GM10248 (cell line): ENCODE results near the gene SCAMP4.

Source experiments
- CTCF ChIA-PET: fragments of 300-600 bp; sonication (Branson Sonifier 250); formaldehyde crosslinking; extraction: SDS; loops from one replicate; lab custom pipeline; 2021; ENCODE audit warnings: antibody characterized with exemption; lab: Yijun Ruan, JAX
- POLR2A ChIA-PET: fragments of 350-650 bp; sonication (Branson Sonifier 250); formaldehyde crosslinking; extraction: SDS; loops from one replicate; lab custom pipeline; 2020; ENCODE audit warnings: antibody characterized with exemption; lab: Yijun Ruan, JAX
- DNase-seq: peaks from one replicate; pipeline ENCODE4 v3.0.0; 2012; ENCODE audit errors: extremely low spot score
- CTCF ChIP-seq: IDR thresholded peaks from 2 replicates; pipeline ENCODE4 v1.5.1; 2012; ENCODE audit warnings: mild to moderate bottlenecking, low read depth; ENCODE audit errors: extremely low read depth, missing control alignments, control extremely low read depth

SCAMP4 gene

GRCh38 chr19:1866693-1867348 lies 38.4 kb upstream of the SCAMP4 start:
- no peak for TF ChIP-seq CTCF
- ChIA-PET CTCF (interaction anchor here (0.9 to 1.1 kb wide), 3 partner anchors 8 to 14 kb away, joined by 3 to 4 read pairs (median 3); no protein-coding TSS in a partner anchor), POLR2A (no interaction called here)
- DNase-seq = no peak

- POLR2A ChIA-PET = no interaction called here
- no peak for DNase-seq
- no peak for TF ChIP-seq CTCF
- CTCF ChIA-PET = interaction anchor here (1.0 kb wide), 1 partner anchor 14 kb away, joined by 3 read pairs; no protein-coding TSS in a partner anchor
Measured at GRCh38 chr19:1867349-1867724, 37.9 kb upstream of the SCAMP4 start.

GRCh38 chr19:1868971-1869370 lies 36.2 kb upstream of the SCAMP4 start:
- ChIA-PET CTCF (interaction anchor here (0.8 to 0.9 kb wide), 2 partner anchors 59 to 151 kb away, joined by 3 read pairs; no protein-coding TSS in a partner anchor), POLR2A (no interaction called here)
- no peak for DNase-seq
- TF ChIP-seq CTCF = no peak

- DNase-seq = no peak
- no peak for TF ChIP-seq CTCF
- ChIA-PET CTCF (no interaction called here), POLR2A (no interaction called here)
Measured at GRCh38 chr19:1871140-1871597, 34.0 kb upstream of the SCAMP4 start.

- CTCF ChIA-PET = no interaction called here
- DNase-seq = no peak
- TF ChIP-seq CTCF = no peak
- POLR2A ChIA-PET = no interaction called here
Measured at GRCh38 chr19:1871630-1872029, 33.6 kb upstream of the SCAMP4 start.

- no peak for DNase-seq
- TF ChIP-seq CTCF = no peak
- CTCF ChIA-PET = no interaction called here
- POLR2A ChIA-PET = no interaction called here
Measured at GRCh38 chr19:1872807-1873523, 32.2 kb upstream of the SCAMP4 start.
